HFFc6 (cell line): Measurements from ENCODE around the gene DYNLRB1. TPM values are rescaled to one million over a fixed set of nuclear protein-coding genes. Genes with fewer than 3 reads are reported as not detected.

Source experiments
- DNase-seq: peaks from one replicate; pipeline ENCODE4 v3.0.0-alpha.2; 2018
- H3K27ac Mint-ChIP-seq: 2 replicates; pipeline ENCODE4 v1.8.0; 2020; ENCODE audit warnings: mild to moderate bottlenecking, mixed read lengths
- H3K27me3 Mint-ChIP-seq: 2 replicates; pipeline ENCODE4 v1.8.0; 2021; ENCODE audit warnings: mild to moderate bottlenecking, moderate library complexity, mixed read lengths; ENCODE audit not compliant: insufficient read depth
- H3K36me3 Mint-ChIP-seq: 2 replicates; pipeline ENCODE4 v1.8.0; 2021; ENCODE audit warnings: low read depth, mixed read lengths
- H3K4me1 Mint-ChIP-seq: 2 replicates; pipeline ENCODE4 v1.8.0; 2020; ENCODE audit warnings: low read depth, mixed read lengths
- H3K4me3 Mint-ChIP-seq: 2 replicates; pipeline ENCODE4 v1.8.0; 2020; ENCODE audit warnings: mild to moderate bottlenecking, moderate library complexity, mixed read lengths
- H3K9me3 Mint-ChIP-seq: 2 replicates; pipeline ENCODE4 v1.8.0; 2020; ENCODE audit warnings: mild to moderate bottlenecking, mixed read lengths
- CTCF ChIP-seq: fragments of 200-600 bp; sonication (generic); IDR thresholded peaks from 2 replicates; pipeline ENCODE4 v1.5.0; 2021; ENCODE audit warnings: antibody characterized with exemption, mild to moderate bottlenecking
- total RNA-seq, 6 experiments: library from RNA; stranded (reverse); fragmentation: NEBNext Ultra II Directional; extraction: Animal tissue kit (Norgen Biotek cat#: 25700); gene quantifications; 2 replicates in 1 of 6; 3 replicates in 5 of 6; pipeline ENCODE4 v1.2.3, GENCODE V29; 2021

The DYNLRB1 gene
- total RNA-seq, 6 experiments from 2014 or later: 194 to 277 (median 223) TPM

- H3K27ac Mint-ChIP-seq: no peak overlapping the region
- H3K27me3 Mint-ChIP-seq: no peaks in the 10 kb centered on the region
- peaks cover 53% of the 10 kb centered on the region for H3K4me1 Mint-ChIP-seq
- no peaks in the 10 kb centered on the region for H3K9me3 Mint-ChIP-seq
- H3K36me3 Mint-ChIP-seq: no peaks in the 10 kb centered on the region
- no peak for DNase-seq
- H3K4me3 Mint-ChIP-seq: no peak overlapping the region
- no peak for TF ChIP-seq CTCF
Observed at GRCh38 chr20:34582911-34583310, 66.7 kb downstream of the DYNLRB1 start.

- no peak for DNase-seq
- peaks cover 50% of the 10 kb centered on the region for H3K4me1 Mint-ChIP-seq
- no peaks in the 10 kb centered on the region for H3K9me3 Mint-ChIP-seq
- H3K36me3 Mint-ChIP-seq: no peaks in the 10 kb centered on the region
- no peak overlapping the region for H3K4me3 Mint-ChIP-seq
- no peak for TF ChIP-seq CTCF
- H3K27me3 Mint-ChIP-seq: no peaks in the 10 kb centered on the region
- H3K27ac Mint-ChIP-seq: no peak overlapping the region
Observed at GRCh38 chr20:34583544-34583943, 67.3 kb downstream of the DYNLRB1 start.

GRCh38 chr20:34585019-34585418, 68.8 kb downstream of the DYNLRB1 start:
- H3K27me3 Mint-ChIP-seq: no peaks in the 10 kb centered on the region; the same call in 1 of the 2 replicates
- H3K4me3 Mint-ChIP-seq: no peak overlapping the region
- no peaks in the 10 kb centered on the region for H3K36me3 Mint-ChIP-seq
- no peak for TF ChIP-seq CTCF
- peaks cover 36% of the 10 kb centered on the region for H3K4me1 Mint-ChIP-seq
- DNase-seq: no peak
- H3K9me3 Mint-ChIP-seq: no peaks in the 10 kb centered on the region
- H3K27ac Mint-ChIP-seq: no peak overlapping the region

GRCh38 chr20:34586488-34587163, 70.4 kb downstream of the DYNLRB1 start:
- H3K4me1 Mint-ChIP-seq: peaks cover 19% of the 10 kb centered on the region
- H3K36me3 Mint-ChIP-seq: no peaks in the 10 kb centered on the region
- no peaks in the 10 kb centered on the region for H3K9me3 Mint-ChIP-seq
- no peak for TF ChIP-seq CTCF
- no peak for DNase-seq
- H3K27me3 Mint-ChIP-seq: no peaks in the 10 kb centered on the region; the same call in 1 of the 2 replicates
- H3K27ac Mint-ChIP-seq: no peak overlapping the region
- no peak overlapping the region for H3K4me3 Mint-ChIP-seq

Other genes starting within 250 kb of the DYNLRB1 start
- 100 to 1,000 TPM; 104 to 150 (median 109) TPM for gene AHCY, start 213.1 kb upstream of the DYNLRB1 start, total RNA-seq
- gene ITCH, start 153.1 kb upstream of the DYNLRB1 start, total RNA-seq: 10 to 100 TPM; 55.0 to 63.3 (median 59.1) TPM
- gene MAP1LC3A, start 42.3 kb downstream of the DYNLRB1 start, total RNA-seq: 10 to 100 TPM; 20.2 to 34.6 (median 23.9) TPM
- gene PIGU, start 160.7 kb downstream of the DYNLRB1 start, total RNA-seq: 10 to 100 TPM; 22.5 to 28.9 (median 24.9) TPM
- 10 to 100 TPM; 14.2 to 23.8 (median 21.3) TPM for gene TP53INP2, start 187.9 kb downstream of the DYNLRB1 start, total RNA-seq